Epithelial cell of esophagus (primary cell): ENCODE data around the gene PNCK.
A peak's percentile ranks its signal among the peaks of the same experiment; 100 is the strongest.

Experiments
- DNase-seq: peaks from one replicate; pipeline ENCODE4 v3.0.0; 2010; ENCODE audit warnings: low read depth
- H3K4me3 ChIP-seq: 2 replicates; pipeline ENCODE4 v1.5.1; 2011; ENCODE audit warnings: mild to moderate bottlenecking, low read length, control low read depth
- TF ChIP-seq, protein P1 (sequence below): IDR thresholded peaks from 2 replicates; pipeline ENCODE4 v1.5.1; 2011; ENCODE audit warnings: low read depth, mild to moderate bottlenecking, low read length, control low read depth, inconsistent platforms; ENCODE audit not compliant: insufficient read depth; ENCODE audit errors: missing control alignments

PNCK gene

GRCh38 chrX:153637121-153638040, 36.2 kb downstream of the PNCK start:
- TF ChIP-seq, protein P1, sequence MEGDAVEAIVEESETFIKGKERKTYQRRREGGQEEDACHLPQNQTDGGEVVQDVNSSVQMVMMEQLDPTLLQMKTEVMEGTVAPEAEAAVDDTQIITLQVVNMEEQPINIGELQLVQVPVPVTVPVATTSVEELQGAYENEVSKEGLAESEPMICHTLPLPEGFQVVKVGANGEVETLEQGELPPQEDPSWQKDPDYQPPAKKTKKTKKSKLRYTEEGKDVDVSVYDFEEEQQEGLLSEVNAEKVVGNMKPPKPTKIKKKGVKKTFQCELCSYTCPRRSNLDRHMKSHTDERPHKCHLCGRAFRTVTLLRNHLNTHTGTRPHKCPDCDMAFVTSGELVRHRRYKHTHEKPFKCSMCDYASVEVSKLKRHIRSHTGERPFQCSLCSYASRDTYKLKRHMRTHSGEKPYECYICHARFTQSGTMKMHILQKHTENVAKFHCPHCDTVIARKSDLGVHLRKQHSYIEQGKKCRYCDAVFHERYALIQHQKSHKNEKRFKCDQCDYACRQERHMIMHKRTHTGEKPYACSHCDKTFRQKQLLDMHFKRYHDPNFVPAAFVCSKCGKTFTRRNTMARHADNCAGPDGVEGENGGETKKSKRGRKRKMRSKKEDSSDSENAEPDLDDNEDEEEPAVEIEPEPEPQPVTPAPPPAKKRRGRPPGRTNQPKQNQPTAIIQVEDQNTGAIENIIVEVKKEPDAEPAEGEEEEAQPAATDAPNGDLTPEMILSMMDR, result no peak
- DNase-seq, result no peak
- no peak overlapping the region for H3K4me3 ChIP-seq

GRCh38 chrX:153636716-153637115, 36.9 kb downstream of the PNCK start:
- TF ChIP-seq, protein P1, result no peak
- no peak overlapping the region for H3K4me3 ChIP-seq
- DNase-seq, result no peak

DNA sequence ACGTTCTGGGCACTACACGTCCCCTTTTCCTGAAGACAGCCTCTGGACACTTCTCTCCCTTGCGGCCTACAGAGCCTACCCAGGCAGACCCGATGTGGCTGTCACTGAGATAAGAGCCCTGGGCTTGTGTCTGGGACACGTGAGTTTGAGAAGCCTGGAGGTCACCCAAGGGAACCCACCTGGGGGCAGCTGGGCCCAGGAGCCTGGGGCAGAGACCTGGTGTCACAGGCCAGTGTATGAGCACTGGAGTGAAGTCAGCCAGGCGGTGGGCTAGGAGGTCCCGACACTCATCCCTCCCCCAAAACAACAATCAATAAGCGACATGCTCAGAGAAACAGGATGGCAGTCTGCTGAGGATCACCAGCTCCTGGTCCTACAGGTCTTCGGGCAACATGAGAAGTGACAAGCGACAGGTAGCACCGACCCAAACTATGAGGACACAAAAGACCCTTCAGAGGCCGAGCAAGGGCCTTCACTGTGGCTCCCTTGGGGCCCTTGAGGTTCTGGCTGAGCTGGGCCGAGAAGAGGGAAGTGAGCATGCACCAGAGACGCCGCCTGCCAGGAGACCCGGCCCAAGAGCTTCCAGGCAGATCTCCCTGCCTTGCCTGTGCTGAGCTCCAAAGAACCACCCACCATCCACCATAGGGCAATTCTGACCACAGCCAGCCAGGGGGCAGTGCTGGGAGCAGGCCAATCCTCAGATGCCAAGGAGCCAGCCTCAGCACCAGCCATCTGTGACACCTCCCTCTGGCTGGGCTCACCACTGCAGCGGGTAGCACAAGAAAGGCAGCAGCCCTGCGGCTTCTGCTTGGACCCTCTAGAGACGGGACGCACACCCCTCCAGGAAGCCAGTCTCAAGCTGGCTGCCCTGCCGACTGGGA, 37.6 kb downstream of the PNCK start:
- DNase-seq, result peak; percentile 36
- no peak overlapping the region for H3K4me3 ChIP-seq
- TF ChIP-seq, protein P1, result peak; percentile 12

DNA sequence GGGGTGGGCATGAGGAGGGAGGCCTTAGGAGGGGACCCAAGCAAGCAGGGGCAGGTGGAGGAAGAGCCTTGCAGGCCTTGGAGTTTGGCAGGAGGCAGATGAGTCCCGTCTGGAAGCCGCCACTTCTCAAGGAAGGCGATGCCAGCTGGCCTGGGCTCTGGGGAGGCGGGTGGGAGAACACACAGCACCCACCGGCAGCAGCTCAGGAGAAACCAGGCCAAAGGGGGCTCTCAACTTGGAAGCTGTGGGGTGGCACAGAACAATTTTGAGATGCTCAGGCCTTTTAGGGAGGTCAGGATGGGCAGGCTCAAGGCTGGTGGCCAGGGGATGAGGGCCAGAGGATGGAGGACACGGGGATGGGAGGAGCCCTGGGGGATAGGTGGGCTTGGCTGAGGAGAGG, 38.2 kb downstream of the PNCK start:
- H3K4me3 ChIP-seq, result no peak overlapping the region
- TF ChIP-seq, protein P1, result no peak
- no peak for DNase-seq

DNA sequence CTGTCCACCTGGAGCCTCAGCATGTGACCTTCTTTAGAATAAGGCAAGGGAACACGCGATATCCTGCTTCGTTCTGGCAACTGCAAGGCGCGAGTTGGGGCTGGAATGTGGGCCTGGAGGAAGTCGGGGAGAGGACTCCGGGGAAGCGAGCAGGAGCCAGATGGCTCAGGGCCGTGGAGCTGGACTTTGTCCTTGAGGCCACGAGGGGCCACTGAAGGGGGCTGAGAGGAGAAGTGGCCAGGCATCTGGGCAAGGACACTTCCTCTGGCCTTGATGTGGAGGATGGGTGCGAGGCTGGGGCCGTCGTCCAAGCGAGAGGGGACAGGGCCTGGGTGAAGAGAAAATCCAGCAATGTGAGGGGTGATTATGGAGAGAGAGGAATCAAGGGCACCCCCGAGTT, 38.8 kb downstream of the PNCK start:
- no peak overlapping the region for H3K4me3 ChIP-seq
- no peak for DNase-seq
- TF ChIP-seq, protein P1, result no peak

DNA sequence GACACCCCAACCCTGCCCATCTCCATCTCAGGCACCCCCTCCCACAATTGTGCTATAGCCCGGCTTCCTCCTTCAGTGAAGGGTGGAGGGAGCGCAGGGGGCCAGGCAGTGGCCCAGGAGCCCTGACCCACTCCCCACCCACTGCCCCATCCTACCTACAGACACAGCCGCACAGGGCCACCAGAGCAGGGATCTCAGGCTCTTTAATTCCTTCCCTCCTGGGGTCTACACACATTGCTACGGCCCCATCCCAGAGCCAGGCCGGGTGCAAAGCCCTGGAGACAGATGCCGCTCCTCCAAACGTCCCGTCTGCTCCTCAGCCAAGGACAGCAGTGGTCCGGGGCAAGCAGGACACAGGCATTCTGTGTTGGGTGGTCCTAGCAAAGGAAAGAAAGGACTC, 39.4 kb downstream of the PNCK start:
- DNase-seq, result no peak
- no peak overlapping the region for H3K4me3 ChIP-seq
- TF ChIP-seq, protein P1, result no peak
